Right ventricle myocardium superior (tissue), 1 donor: ENCODE results near the gene WDR6. TPM values are rescaled to one million over a fixed set of nuclear protein-coding genes. Genes with fewer than 3 reads are reported as not detected.

ENCODE experiments used
- ATAC-seq: fragments of 200-7000 bp; cut with Tn5 transposase; one replicate; pipeline ENCODE4 v1.9.1; 2020; ENCODE audit warnings: mild to moderate bottlenecking; ENCODE audit not compliant: poor library complexity
- DNase-seq: peaks from one replicate; pipeline ENCODE4 v3.0.0-alpha.2; 2020
- intact Hi-C: fragments of 100-400 bp; cut with DNase I; formaldehyde crosslinking; loops from one replicate; pipeline ENCODE4 v1.11.2; 2022
- total RNA-seq: library from RNA; stranded (reverse); fragmentation: NEBNext Ultra II Directional; extraction: Animal tissue kit (Norgen Biotek cat#: 25700); gene quantifications from one replicate; pipeline ENCODE4 v1.2.1, GENCODE V29; 2021
- donor health status: DM: no; HTN: yes; CAD: no; lungs with severe emphysema.

The WDR6 gene
- total RNA-seq, 1 donor from 2014 or later: 71.6 TPM

DNA sequence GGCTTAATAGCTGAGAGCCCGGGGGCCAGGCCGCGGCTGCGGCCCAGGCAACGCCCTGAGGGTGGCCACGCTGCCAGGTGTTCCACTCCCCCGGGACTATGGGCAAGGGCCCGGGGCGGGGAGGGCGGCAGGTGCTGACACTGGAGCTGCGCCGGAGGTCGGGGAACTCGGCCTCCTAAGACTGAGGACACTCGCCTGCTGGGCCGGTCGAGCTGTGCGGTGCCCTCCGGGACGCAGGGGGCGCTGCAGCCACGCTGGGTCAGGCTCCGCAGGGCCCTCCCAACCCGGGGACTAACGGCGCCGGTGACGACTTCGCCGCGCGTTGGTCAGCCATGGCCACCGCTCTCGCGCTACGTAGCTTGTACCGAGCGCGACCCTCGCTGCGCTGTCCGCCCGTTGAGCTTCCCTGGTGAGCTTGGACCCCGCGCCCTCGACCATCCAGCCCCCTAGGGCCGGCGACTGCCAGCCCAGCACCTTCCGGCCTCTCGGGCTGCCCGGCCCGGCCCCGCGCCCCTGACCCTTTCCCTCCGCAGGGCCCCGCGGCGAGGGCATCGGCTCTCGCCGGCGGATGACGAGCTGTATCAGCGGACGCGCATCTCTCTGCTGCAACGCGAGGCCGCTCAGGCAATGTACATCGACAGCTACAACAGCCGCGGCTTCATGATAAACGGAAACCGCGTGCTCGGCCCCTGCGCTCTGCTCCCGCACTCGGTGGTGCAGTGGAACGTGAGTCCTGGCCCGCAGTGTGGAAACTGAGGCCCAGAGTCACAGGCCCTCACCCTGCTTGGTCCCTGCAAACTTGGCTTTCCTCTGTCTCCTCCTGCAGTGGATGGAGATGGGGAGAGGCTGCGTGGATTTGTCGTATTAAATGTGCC, 14.9 kb downstream of the WDR6 start, which contains the start of gene NDUFAF3:
NDUFAF3 (plus strand) TSS at position 309 of the 875 bp plus-strand sequence; CDS start at position 333, 24 bp downstream.
- ATAC-seq: peak; percentile 88
- peak; percentile 96 for DNase-seq
- intact Hi-C loops: no loop called here

DNA sequence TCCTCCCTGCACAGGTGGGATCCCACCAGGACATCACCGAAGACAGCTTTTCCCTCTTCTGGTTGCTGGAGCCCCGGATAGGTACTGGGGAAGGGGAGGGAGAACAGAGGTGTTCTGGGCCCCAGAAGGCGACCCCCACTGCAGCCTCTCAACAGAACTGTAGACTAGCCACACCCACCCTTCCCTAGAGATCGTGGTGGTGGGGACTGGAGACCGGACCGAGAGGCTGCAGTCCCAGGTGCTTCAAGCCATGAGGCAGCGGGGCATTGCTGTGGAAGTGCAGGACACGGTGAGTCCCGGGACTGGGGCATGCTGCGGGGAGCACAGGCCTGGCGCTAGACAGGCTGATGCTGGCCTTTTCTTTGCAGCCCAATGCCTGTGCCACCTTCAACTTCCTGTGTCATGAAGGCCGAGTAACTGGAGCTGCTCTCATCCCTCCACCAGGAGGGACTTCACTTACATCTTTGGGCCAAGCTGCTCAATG, 15.5 kb downstream of the WDR6 start:
- no peak for DNase-seq

GRCh38 chr3:49023775-49024174, 16.6 kb downstream of the WDR6 start:
- ATAC-seq (no peak), DNase-seq (no peak)
- intact Hi-C loops: no loop called here

More for the DNA sequence above, 15.5 kb downstream of the WDR6 start:
- intact Hi-C loops: no loop called here
- no peak for ATAC-seq

DNA sequence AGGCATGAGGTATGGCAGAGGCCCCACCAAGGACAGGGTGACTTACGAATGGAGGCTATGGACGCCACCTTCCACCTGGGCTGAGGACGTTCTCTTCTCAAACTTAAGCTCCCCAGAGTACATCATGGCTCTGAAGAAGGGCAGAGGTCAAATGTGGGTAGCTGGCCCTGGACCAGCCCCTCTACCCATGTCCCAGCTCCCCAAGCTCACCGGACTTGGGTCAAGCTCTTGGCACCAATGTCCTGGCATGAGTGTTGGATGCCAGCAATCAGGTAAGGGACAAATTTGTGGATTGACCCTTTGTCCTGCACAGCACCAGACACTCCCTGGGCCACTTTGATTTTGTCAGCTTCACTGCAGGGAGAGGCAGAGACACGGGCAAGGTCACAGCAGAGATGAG, 17.3 kb downstream of the WDR6 start:
- intact Hi-C loops: no loop called here
- ATAC-seq: no peak
- DNase-seq: no peak

DNA sequence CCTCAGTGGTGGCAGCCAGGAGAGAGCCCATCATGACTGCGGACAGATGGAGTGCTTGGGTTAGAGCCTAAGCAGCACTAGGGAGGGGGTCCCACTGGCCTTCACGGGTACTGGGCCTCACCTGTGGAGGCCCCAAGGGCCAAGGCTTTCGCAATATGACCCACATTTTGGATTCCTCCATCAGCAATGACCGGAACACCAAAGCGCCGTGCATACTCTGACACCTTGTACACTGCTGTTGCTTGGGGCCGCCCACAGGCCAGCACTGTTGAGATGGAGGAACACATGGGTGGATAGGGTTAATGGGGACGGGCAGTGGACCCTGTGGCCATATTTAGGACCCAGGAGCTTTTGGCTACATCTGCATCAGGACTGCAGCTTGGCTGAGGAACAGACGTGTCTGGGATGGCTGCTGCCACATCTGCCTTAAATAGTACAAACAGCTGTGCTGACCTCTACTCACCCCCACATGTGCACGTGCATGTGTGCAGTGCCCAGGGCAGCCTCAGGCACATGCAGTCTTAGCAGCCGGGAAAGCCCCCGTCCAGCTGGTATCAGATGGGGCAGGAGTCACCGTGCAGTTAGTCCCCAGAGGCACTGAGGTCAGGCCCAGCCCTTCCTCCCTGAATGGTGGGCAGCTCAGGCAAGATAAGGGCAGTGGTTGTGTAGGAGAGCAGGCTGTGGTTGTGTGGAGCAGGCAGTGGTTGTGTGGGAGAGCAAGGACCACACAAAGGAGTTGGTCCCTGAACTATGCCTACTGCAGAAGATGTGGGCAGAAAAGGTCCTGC, 18.0 kb downstream of the WDR6 start:
- no peak for DNase-seq
- no peak for ATAC-seq
- intact Hi-C loops: no loop called here

DNA sequence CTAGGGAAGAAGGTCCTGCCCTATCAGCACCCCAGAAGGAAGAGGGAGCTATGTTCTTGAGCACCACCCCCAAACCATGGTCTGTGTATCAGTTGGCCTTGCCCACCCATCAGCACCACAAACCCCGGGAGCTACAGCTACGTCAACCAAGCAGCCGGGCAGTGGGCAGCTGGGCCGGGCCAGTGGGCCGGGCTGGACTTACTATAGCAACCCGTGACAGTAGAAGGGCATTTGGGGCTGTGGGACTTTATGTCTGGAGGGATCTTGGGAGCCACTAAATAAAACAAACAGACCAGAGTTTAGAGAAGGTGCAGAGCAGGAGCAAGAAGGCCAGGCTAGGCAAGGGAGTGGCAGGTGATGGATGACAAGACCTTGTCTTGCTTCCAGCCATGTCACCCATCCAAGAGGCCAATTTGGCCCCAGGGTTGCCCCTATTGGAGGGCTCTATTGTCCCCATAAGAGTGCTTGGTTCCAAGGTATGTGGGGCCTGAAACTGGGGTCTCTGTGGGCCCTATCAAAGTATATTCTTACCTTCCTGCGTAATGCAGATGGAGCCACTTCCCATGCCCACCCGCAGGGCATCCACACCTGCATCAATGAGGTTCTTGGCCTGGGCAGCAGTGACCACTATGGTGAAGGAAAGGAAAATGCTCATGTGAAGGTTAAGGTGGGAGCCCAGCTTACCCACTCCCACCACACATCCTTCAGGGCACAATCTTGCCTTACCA, 18.8 kb downstream of the WDR6 start:
- intact Hi-C loops: no loop called here
- DNase-seq (no peak), ATAC-seq (no peak)

- DNase-seq (no peak), ATAC-seq (no peak)
- intact Hi-C loops: no loop called here
Measured at GRCh38 chr3:49026536-49026935, 19.3 kb downstream of the WDR6 start.

- DNase-seq: no peak
- intact Hi-C loops: no loop called here
- no peak for ATAC-seq
Measured at GRCh38 chr3:49027634-49028033, 20.4 kb downstream of the WDR6 start.

GRCh38 chr3:49028298-49028672, 21.1 kb downstream of the WDR6 start:
- DNase-seq: no peak
- ATAC-seq: no peak
- intact Hi-C loops: no loop called here

DNA sequence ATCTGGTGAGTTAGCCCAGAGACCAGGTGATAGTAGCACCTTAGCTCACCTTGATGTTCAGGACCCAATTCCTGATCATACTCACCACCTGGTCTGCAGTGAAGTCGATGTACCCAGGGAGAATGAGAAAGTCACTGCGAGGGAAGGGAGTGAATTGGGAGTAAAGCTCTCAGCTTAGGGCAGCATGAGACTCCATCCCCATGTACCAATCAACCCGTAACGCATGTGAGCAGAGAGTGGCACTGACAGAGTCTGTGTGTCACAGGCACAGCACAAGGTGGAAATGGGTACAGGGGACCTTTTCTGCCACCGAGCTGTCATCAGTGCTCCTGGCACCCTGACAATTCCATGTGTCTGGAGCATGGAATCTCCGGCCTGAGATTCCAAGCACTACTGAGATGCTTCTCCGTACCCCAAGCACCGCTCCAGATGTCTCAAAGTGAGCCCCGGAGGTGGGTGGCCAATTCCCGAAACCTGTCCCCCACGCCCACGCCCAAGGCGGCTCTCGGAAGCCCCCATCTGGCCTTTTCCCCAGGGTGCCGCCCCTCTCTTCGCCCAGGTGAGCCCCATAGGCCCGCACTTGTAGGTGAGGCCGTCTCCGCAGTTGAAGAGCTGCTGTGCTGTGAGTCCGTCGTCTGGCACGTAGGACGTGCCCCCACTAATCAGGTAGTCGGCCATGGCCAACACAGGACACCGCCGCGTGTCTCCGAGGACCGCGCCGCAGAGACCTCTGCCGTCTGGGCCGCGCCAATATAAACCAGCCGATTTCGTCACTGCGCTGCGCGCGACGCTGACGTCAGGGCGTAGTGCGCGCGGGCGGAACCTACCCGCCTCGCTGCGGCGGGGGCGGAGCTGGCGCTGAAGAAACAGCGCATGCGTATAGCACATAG, 21.7 kb downstream of the WDR6 start, which contains the start of gene IMPDH2:
IMPDH2 (minus strand) TSS at position 726 of the 890 bp plus-strand sequence; CDS start at position 678, 48 bp downstream.
- DNase-seq: peak; percentile 98
- ATAC-seq: peak; percentile 96
- intact Hi-C loops: no loop called here

DNA sequence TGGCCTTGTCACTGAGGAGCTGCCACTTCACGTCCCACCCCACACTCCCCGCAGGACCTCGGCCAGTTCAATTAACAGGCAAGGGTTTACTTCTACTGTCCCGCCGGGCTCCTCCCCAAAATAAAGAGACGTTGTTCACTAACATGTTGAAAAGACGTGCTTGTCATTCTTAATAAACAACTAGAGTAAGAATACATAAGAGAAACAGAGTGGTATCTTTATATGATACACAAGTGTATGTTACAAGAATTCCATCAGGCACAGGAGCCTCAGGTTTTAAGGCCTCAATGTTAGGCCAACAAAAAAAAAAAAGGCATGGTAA, 22.3 kb downstream of the WDR6 start:
- DNase-seq (no peak), ATAC-seq (no peak)
- intact Hi-C loops: no loop called here

GRCh38 chr3:49030321-49030720, 23.1 kb downstream of the WDR6 start:
- ATAC-seq (no peak), DNase-seq (no peak)
- intact Hi-C loops: no loop called here

GRCh38 chr3:49032646-49033304, 25.6 kb downstream of the WDR6 start:
- ATAC-seq (no peak), DNase-seq (no peak)
- intact Hi-C loops: no loop called here

GRCh38 chr3:49034650-49035049, 27.5 kb downstream of the WDR6 start:
- ATAC-seq (no peak), DNase-seq (no peak)
- intact Hi-C loops: no loop called here

- DNase-seq (no peak), ATAC-seq (no peak)
- intact Hi-C loops: no loop called here
Measured at GRCh38 chr3:49035281-49035680, 28.1 kb downstream of the WDR6 start.

DNA sequence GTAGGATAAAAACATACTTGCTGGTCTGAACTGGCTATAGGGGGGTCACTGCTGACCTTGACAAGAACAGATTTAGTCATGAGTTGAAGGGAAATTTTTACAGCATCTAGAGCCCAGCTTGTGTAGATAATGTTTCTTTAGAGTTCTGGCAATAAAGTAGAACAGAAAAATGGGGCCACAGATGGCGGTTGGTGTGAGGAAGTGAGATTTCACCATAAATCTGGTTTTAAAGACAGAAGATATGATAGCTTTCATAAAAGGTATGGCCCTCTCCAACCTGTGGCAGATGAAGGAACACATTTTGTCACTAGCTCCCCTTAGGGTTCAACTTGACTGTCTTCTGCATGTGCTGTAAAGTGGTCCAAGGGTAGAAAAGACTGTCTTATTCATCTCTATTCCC, 46.4 kb downstream of the WDR6 start:
- ATAC-seq (no peak), DNase-seq (no peak)
- intact Hi-C loops: no loop called here

- ATAC-seq (no peak), DNase-seq (no peak)
- intact Hi-C loops: no loop called here
Measured at GRCh38 chr3:49054344-49054862, 47.2 kb downstream of the WDR6 start.
